HUES64 (cell line): ENCODE data around the gene CFAP61.

Experiments used
- H3K27ac ChIP-seq: 2 replicates; pipeline ENCODE4 v1.7.0; 2013; ENCODE audit warnings: low read depth, low read length, inconsistent platforms
- H3K27me3 ChIP-seq: 2 replicates; pipeline ENCODE4 v1.6.1; 2013; ENCODE audit warnings: mild to moderate bottlenecking, low read length; ENCODE audit not compliant: insufficient read depth
- H3K36me3 ChIP-seq: 2 replicates; pipeline ENCODE4 v1.6.1; 2013; ENCODE audit warnings: mild to moderate bottlenecking, low read length; ENCODE audit not compliant: insufficient read depth
- H3K4me1 ChIP-seq: 2 replicates; pipeline ENCODE4 v1.6.1; 2013; ENCODE audit warnings: mild to moderate bottlenecking, low read length, moderate library complexity; ENCODE audit not compliant: insufficient read depth
- H3K4me3 ChIP-seq: 2 replicates; pipeline ENCODE4 v1.5.1; 2013; ENCODE audit warnings: mild to moderate bottlenecking, low read length, moderate library complexity
- H3K9ac ChIP-seq: 2 replicates; pipeline ENCODE4 v1.6.1; 2013; ENCODE audit warnings: mild to moderate bottlenecking, low read depth, low read length
- H3K9me3 ChIP-seq: 2 replicates; pipeline ENCODE4 v1.6.1; 2013; ENCODE audit warnings: low read depth, low read length; ENCODE audit not compliant: insufficient read depth
- WGBS: fragments of 150-250, 120-280 bp; methylation state at CpG from one replicate; pipeline ENCODE4 v1.1.7; 2013; ENCODE audit warnings: missing lambda C conversion rate; 5-methylcytosine and 5-hydroxymethylcytosine counted together

Gene CFAP61

GRCh38 chr20:20303742-20304141 is 251.4 kb downstream of the CFAP61 start:
- H3K9me3 ChIP-seq = no peaks in the 10 kb centered on the region
- WGBS = 91% methylated on average over 15 of the region's 15 CpGs
- H3K27me3 ChIP-seq = no peaks in the 10 kb centered on the region
- no peak overlapping the region for H3K9ac ChIP-seq
- H3K36me3 ChIP-seq = no peaks in the 10 kb centered on the region
- H3K4me3 ChIP-seq = no peak overlapping the region
- no peaks in the 10 kb centered on the region for H3K4me1 ChIP-seq
- H3K27ac ChIP-seq = no peak overlapping the region

- Histone ChIP-seq H3K4me1 (no peaks in the 10 kb centered on the region), H3K9ac (no peak overlapping the region), H3K9me3 (no peaks in the 10 kb centered on the region), H3K4me3 (no peak overlapping the region), H3K36me3 (no peaks in the 10 kb centered on the region), H3K27ac (no peak overlapping the region), H3K27me3 (no peaks in the 10 kb centered on the region)
- 94% methylated on average over 11 of the region's 11 CpGs for WGBS
These were observed 252.6 kb downstream of the CFAP61 start for GRCh38 chr20:20304942-20305341.

- H3K4me1 ChIP-seq = no peaks in the 10 kb centered on the region
- no peaks in the 10 kb centered on the region for H3K9me3 ChIP-seq
- H3K9ac ChIP-seq = no peak overlapping the region
- H3K36me3 ChIP-seq = no peaks in the 10 kb centered on the region
- no peak overlapping the region for H3K4me3 ChIP-seq
- no peaks in the 10 kb centered on the region for H3K27me3 ChIP-seq
- 89% methylated on average over 3 of the region's 3 CpGs for WGBS
- no peak overlapping the region for H3K27ac ChIP-seq
These were observed 260.2 kb downstream of the CFAP61 start for GRCh38 chr20:20312562-20312961.

GRCh38 chr20:20317195-20317594 is 264.9 kb downstream of the CFAP61 start:
- Histone ChIP-seq H3K36me3 (no peaks in the 10 kb centered on the region), H3K27ac (no peak overlapping the region), H3K9ac (no peak overlapping the region), H3K4me1 (no peaks in the 10 kb centered on the region), H3K4me3 (no peak overlapping the region), H3K9me3 (no peaks in the 10 kb centered on the region), H3K27me3 (no peaks in the 10 kb centered on the region)
- WGBS = 90% methylated on average over 4 of the region's 4 CpGs

- H3K36me3 ChIP-seq = no peaks in the 10 kb centered on the region
- H3K4me3 ChIP-seq = no peak overlapping the region
- no peaks in the 10 kb centered on the region for H3K9me3 ChIP-seq
- no peak overlapping the region for H3K27ac ChIP-seq
- no peaks in the 10 kb centered on the region for H3K27me3 ChIP-seq
- no peaks in the 10 kb centered on the region for H3K4me1 ChIP-seq
- WGBS = 89% methylated on average over 13 of the region's 13 CpGs
- no peak overlapping the region for H3K9ac ChIP-seq
These were observed 265.5 kb downstream of the CFAP61 start for GRCh38 chr20:20317621-20318364.

- Histone ChIP-seq H3K36me3 (no peaks in the 10 kb centered on the region), H3K27ac (no peak overlapping the region), H3K27me3 (no peaks in the 10 kb centered on the region), H3K4me1 (no peaks in the 10 kb centered on the region), H3K4me3 (no peak overlapping the region), H3K9ac (no peak overlapping the region), H3K9me3 (no peaks in the 10 kb centered on the region)
- 85% methylated on average over 9 of the region's 9 CpGs for WGBS
These were observed 266.2 kb downstream of the CFAP61 start for GRCh38 chr20:20318365-20319161.

GRCh38 chr20:20321134-20321533 is 268.8 kb downstream of the CFAP61 start:
- no peak overlapping the region for H3K4me3 ChIP-seq
- H3K27me3 ChIP-seq = no peaks in the 10 kb centered on the region
- no peaks in the 10 kb centered on the region for H3K36me3 ChIP-seq
- no peak overlapping the region for H3K27ac ChIP-seq
- no peak overlapping the region for H3K9ac ChIP-seq
- no peaks in the 10 kb centered on the region for H3K4me1 ChIP-seq
- H3K9me3 ChIP-seq = no peaks in the 10 kb centered on the region
- no CpG with 5 or more reads among the region's 1 CpG for WGBS

GRCh38 chr20:20321917-20322316 is 269.6 kb downstream of the CFAP61 start:
- no peaks in the 10 kb centered on the region for H3K27me3 ChIP-seq
- H3K9me3 ChIP-seq = no peaks in the 10 kb centered on the region
- 93% methylated on average over 1 of the region's 1 CpG for WGBS
- no peaks in the 10 kb centered on the region for H3K4me1 ChIP-seq
- H3K36me3 ChIP-seq = no peaks in the 10 kb centered on the region
- H3K27ac ChIP-seq = no peak overlapping the region
- H3K9ac ChIP-seq = no peak overlapping the region
- H3K4me3 ChIP-seq = no peak overlapping the region

- no peaks in the 10 kb centered on the region for H3K27me3 ChIP-seq
- no peak overlapping the region for H3K27ac ChIP-seq
- no peaks in the 10 kb centered on the region for H3K9me3 ChIP-seq
- 92% methylated on average over 6 of the region's 6 CpGs for WGBS
- H3K36me3 ChIP-seq = no peaks in the 10 kb centered on the region
- H3K4me1 ChIP-seq = no peaks in the 10 kb centered on the region
- H3K4me3 ChIP-seq = no peak overlapping the region
- no peak overlapping the region for H3K9ac ChIP-seq
These were observed 270.6 kb downstream of the CFAP61 start for GRCh38 chr20:20322912-20323311.

- H3K27ac ChIP-seq = no peak overlapping the region
- no peaks in the 10 kb centered on the region for H3K9me3 ChIP-seq
- H3K4me1 ChIP-seq = no peaks in the 10 kb centered on the region
- H3K4me3 ChIP-seq = no peak overlapping the region
- H3K27me3 ChIP-seq = no peaks in the 10 kb centered on the region
- 93% methylated on average over 6 of the region's 6 CpGs for WGBS
- H3K36me3 ChIP-seq = no peaks in the 10 kb centered on the region
- H3K9ac ChIP-seq = no peak overlapping the region
These were observed 275.4 kb downstream of the CFAP61 start for GRCh38 chr20:20327746-20328145.

- Histone ChIP-seq H3K36me3 (no peaks in the 10 kb centered on the region), H3K27me3 (no peaks in the 10 kb centered on the region), H3K9me3 (no peaks in the 10 kb centered on the region), H3K4me3 (no peak overlapping the region), H3K27ac (no peak overlapping the region), H3K9ac (no peak overlapping the region), H3K4me1 (no peaks in the 10 kb centered on the region)
- WGBS = 93% methylated on average over 13 of the region's 13 CpGs
These were observed 277.2 kb downstream of the CFAP61 start for GRCh38 chr20:20329564-20329963.
